GM15510 (cell line): Measurements from ENCODE around the gene JOSD1.
A peak's percentile ranks its signal among the peaks of the same experiment; 100 is the strongest.

Experiments used
- POLR2A ChIP-seq: IDR thresholded peaks from 3 replicates; pipeline ENCODE4 v1.6.1; 2011; ENCODE audit warnings: borderline replicate concordance; ENCODE audit not compliant: insufficient read length; ENCODE audit errors: extremely low read depth

The JOSD1 gene

DNA sequence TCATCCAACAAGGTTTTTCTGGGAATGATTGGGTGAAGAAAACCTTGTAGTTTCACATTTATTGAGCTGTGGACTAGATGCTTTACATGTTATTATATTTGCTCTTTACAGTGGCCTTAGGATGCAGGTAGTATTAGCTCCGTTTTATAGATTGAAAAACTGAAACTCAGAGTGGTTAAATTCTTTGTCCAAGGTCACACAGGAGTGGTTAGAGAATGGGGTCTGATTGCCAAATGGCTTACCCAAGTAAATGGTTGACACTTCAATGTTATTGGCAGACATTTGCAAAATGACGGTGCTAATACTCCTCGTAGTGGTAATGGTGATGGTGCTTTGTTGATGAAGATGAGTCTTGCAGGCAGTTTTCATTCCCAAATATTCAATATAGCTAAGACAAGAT, 7.2 kb upstream of the JOSD1 start:
- no peak for TF ChIP-seq POLR2A

DNA sequence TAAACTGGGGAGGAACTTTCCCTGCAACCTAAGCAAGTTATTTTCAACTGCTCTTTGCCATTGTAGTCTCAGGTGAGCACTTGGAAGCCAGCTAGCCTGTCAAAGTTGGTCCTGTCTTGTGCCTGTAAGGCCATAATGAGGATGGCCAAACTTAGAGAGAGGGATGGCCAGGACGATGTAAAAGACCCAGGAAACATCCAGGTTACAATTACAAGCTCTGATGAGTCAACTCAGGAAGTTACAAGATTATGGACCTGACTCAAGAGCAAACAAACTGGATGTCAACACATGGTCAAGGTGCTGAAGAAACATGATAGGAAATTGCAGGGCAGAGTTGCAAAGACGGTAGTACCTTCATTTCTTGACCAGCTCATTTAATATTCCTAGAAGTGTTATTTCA, 6.6 kb upstream of the JOSD1 start:
- TF ChIP-seq POLR2A, result no peak

DNA sequence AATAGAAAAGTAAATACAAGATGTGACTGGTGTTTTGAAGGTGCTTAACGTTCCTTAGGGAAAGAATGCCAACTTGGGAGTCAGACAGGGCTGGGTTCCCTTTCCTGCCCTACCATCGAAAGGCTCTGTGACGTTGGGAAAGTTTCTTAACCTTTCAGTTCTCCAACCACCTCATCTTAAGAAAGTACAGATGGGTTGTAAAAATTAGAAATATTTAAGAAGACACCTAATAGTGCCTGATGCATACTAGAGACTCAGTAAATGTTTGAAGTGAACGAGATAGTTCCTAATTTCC, 6.1 kb upstream of the JOSD1 start:
- no peak for TF ChIP-seq POLR2A

- TF ChIP-seq POLR2A, result no peak
These were observed 5.6 kb upstream of the JOSD1 start for GRCh38 chr22:38706101-38706900.

DNA sequence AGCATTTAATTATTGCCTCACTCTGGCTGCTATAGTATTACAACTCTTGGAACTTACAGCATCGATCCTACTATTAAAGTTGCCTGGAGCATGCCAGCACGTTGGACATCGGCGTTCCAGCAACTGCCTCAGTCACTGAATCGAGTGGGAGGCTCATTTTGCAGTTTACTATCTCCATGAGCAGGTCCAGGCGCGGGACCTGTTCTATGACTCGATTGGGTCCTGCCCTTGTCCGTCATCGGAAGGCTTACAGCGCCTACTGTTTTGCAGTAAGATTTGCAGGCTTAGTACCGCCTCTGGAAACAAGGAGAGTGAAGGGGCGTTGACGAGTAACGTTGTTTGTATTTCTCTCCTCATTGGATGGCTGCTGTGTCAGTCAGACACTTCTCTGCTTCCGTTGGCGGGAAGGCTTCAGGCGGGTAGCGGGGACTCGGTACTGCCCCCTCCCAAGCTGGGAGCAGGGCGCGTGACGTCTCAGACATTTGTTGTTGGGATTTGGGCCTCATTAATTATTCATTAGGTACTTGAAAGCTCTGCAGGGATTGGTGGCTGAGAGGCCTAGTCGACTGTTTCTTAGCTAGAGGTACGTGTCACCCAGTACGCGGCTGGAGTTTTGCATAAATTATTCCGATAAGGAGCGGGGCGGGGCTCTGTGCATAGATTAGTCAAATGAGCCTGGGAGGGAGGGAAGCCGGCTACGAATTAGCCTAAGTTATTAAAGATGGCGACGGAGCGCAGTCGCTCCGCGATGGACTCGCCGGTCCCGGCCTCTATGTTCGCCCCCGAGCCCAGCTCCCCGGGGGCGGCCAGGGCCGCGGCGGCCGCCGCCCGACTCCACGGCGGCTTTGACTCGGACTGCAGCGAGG, 4.7 kb upstream of the JOSD1 start, which contains the start of gene GTPBP1:
Gene GTPBP1 (plus strand): TSS at position 710 of the 866 bp plus-strand sequence. CDS start 12 bp downstream, at position 722.
- peak; percentile 92 for TF ChIP-seq POLR2A

- no peak for TF ChIP-seq POLR2A
These were observed 4.0 kb upstream of the JOSD1 start for GRCh38 chr22:38704654-38705234.

GRCh38 chr22:38700270-38700788, 414 bp downstream of the JOSD1 start:
- TF ChIP-seq POLR2A, result no peak

- no peak for TF ChIP-seq POLR2A
These were observed 959 bp downstream of the JOSD1 start for GRCh38 chr22:38699784-38700183.

GRCh38 chr22:38699143-38699542, 1.6 kb downstream of the JOSD1 start:
- no peak for TF ChIP-seq POLR2A

DNA sequence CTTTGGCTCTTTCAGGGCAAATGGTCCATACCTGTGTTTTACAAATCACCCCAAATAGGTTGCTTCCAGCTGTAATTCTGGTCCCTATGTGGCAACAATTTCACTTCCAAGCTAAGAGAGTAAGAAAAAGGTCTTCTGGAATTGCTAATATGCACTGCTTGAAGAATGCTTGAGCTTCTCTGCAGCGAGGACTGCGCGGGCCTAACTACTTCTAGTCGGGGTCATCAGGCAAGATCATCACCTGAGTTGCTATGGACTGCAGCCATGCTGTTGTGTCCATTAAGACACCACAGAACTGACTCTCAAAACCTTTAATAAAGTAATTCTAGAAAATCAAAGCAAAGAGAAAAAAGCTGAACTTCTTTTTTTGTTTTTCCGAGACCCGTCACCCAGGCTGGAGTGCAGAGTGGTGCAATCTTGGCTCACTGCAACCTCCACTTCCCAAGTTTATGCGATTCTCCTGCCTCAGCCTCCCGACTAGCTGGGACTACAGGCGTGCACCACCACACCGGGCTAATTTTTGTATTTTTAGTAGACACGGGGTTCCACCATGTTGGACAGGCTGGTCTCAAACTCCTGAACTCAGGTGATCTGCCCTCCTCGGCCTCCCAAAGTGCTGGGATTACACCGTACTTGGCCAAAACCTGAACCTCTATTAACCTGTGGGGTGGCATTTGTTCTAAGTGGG, 2.2 kb downstream of the JOSD1 start:
- no peak for TF ChIP-seq POLR2A

- no peak for TF ChIP-seq POLR2A
These were observed 3.2 kb downstream of the JOSD1 start for GRCh38 chr22:38697425-38698089.

DNA sequence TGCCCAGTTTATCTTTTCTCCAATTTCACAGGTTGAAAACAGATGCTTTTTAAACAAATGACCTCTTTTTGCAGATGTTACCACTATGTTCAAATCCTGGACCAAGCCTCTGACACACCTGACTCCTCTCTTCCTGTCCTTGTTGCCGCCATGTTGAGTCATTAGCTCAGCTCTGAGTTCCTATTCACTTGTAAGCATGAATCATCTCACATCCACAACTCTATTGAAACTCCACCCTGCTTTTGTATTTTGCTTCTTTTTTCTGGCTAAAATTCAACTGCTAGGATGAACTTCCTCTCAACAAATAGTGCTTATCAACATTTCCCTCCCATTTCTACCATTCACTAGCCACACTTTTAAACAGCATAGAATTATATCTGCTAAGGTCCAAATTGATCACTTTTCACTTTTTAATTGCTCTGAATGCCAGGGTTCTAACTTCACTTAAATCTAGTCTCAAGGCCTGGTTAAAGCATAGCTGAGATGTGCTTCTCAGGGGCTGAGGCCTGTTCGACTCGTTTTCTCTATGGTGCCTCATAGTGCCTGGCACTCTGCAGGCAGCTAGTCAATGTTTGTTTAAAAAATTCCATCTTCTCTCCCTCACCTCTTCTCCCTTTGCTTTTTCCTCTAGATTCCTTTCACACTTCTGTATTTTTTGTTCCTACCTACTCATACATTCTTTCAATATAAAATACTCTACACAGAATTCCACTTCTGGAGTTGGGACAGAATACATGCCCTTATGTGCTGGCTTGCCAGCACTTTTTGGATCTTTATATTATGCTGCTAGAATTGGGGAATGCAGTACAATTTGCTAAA, 3.9 kb downstream of the JOSD1 start:
- TF ChIP-seq POLR2A, result no peak

GRCh38 chr22:38694940-38695339, 5.8 kb downstream of the JOSD1 start:
- TF ChIP-seq POLR2A, result no peak
